ENCODE data around the gene SLC19A1.

DNA sequence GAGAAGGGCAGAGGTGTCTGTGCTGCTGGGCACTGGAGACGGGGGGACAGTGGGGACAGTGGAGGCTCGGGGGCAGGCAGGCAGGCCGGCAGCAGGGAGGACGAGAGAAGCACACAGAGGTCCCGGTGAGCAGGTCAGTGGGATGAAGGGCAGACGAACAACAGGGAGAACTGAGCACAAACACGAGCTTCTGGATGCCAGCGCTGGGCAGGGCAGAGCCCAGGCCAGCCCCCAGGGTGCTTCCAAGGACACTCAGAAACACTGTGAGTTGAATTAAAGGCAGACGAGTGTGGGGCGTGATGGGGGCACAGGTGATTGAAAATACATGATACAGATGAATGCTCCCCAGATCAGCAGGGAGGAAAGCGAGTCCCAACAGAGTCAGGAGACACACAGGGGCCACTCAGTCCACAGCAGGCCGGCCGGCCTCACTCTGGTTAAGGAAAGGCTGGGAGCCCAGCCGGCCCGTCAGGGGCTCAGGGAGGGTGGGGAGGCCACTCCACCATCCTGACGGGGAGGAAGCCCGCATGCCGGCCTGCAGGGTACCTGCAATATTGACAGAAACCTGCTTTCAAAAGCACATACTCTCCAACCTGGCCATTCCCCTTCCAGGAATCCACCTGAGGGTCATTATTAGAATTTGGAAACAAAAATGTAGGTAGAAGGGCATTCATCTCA lies 14.1 kb downstream of the SLC19A1 start:
- TF ChIP-seq EP300 (IDR thresholded peaks at IDR 0.05) (no peak), POLR2A (IDR thresholded peaks at IDR 0.05) (no peak), POLR2AphosphoS5 (IDR thresholded peaks at IDR 0.05) (no peak)
- TF ChIP-seq, protein P1, sequence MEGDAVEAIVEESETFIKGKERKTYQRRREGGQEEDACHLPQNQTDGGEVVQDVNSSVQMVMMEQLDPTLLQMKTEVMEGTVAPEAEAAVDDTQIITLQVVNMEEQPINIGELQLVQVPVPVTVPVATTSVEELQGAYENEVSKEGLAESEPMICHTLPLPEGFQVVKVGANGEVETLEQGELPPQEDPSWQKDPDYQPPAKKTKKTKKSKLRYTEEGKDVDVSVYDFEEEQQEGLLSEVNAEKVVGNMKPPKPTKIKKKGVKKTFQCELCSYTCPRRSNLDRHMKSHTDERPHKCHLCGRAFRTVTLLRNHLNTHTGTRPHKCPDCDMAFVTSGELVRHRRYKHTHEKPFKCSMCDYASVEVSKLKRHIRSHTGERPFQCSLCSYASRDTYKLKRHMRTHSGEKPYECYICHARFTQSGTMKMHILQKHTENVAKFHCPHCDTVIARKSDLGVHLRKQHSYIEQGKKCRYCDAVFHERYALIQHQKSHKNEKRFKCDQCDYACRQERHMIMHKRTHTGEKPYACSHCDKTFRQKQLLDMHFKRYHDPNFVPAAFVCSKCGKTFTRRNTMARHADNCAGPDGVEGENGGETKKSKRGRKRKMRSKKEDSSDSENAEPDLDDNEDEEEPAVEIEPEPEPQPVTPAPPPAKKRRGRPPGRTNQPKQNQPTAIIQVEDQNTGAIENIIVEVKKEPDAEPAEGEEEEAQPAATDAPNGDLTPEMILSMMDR (IDR thresholded peaks at IDR 0.05), result no peak
